Spinal cord (tissue), 10 donors: ENCODE measurements around the gene ACOXL. TPM values are rescaled to one million over a fixed set of nuclear protein-coding genes. Genes with fewer than 3 reads are reported as not detected.

Experiments used
- DNase-seq, 6 donors: peaks; one replicate each; pipeline versions ENCODE4 v3.0.0 to v3.0.0-alpha.2; 2013 to 2015; ENCODE audit warnings: low spot score in 6 of 6, low read depth in 4 of 6
- H3K27ac ChIP-seq: one replicate; pipeline ENCODE4 v1.5.1; 2013; ENCODE audit warnings: low read depth, low read length, control low read depth
- H3K27me3 ChIP-seq: one replicate; pipeline ENCODE4 v1.6.1; 2013; ENCODE audit warnings: low read length; ENCODE audit not compliant: control insufficient read depth, insufficient read depth
- H3K36me3 ChIP-seq: one replicate; pipeline ENCODE4 v1.6.1; 2013; ENCODE audit warnings: low read length; ENCODE audit not compliant: control insufficient read depth, insufficient read depth
- H3K4me1 ChIP-seq: one replicate; pipeline ENCODE4 v1.6.1; 2013; ENCODE audit warnings: low read length; ENCODE audit not compliant: control insufficient read depth, insufficient read depth
- H3K4me3 ChIP-seq: one replicate; pipeline ENCODE4 v1.5.1; 2013; ENCODE audit warnings: low read depth, low read length, control low read depth
- H3K9me3 ChIP-seq: one replicate; pipeline ENCODE4 v1.6.1; 2013; ENCODE audit warnings: low read length; ENCODE audit not compliant: control insufficient read depth, insufficient read depth
- WGBS: methylation state at CpG from one replicate; pipeline ENCODE4 v1.1.5; 2013; ENCODE audit warnings: missing lambda C conversion rate; ENCODE audit not compliant: insufficient coverage; 5-methylcytosine and 5-hydroxymethylcytosine counted together
- polyA plus RNA-seq, 2 donors: library from polyadenylated mRNA; unstranded; fragments of 120-200 nt; gene quantifications; one replicate each; pipeline ENCODE4 v1.2.1, GENCODE V29; 2013; ENCODE audit not compliant: insufficient read length in 2 of 2
- total RNA-seq, 2 donors: library from RNA; depleted of rRNA in 1 of 2; stranded (reverse); fragments of 120-200 nt in 1 of 2; fragments of >200 nt in 1 of 2; gene quantifications; one replicate each; pipeline versions ENCODE4 v1.2.3 to v1.2.4, GENCODE V29; 2013 to 2014
- donor health status: healthy.

Gene ACOXL
- total and polyA plus RNA-seq, 4 donors = 0.06 to 0.45 (median 0.26) TPM

- no CpG with 5 or more reads among the region's 2 CpGs for WGBS
- DNase-seq = no peak
- no peaks in the 10 kb centered on the region for H3K27me3 ChIP-seq
- no peaks in the 10 kb centered on the region for H3K36me3 ChIP-seq
- no peaks in the 10 kb centered on the region for H3K4me1 ChIP-seq
- H3K9me3 ChIP-seq = no peaks in the 10 kb centered on the region
- H3K4me3 ChIP-seq = no peak overlapping the region
- no peak overlapping the region for H3K27ac ChIP-seq
These were observed 13.4 kb upstream of the ACOXL start for GRCh38 chr2:110718990-110719389.

GRCh38 chr2:110720547-110720946, 11.8 kb upstream of the ACOXL start:
- Histone ChIP-seq H3K27me3 (no peaks in the 10 kb centered on the region), H3K27ac (no peak overlapping the region), H3K4me1 (no peaks in the 10 kb centered on the region), H3K4me3 (no peak overlapping the region), H3K36me3 (no peaks in the 10 kb centered on the region), H3K9me3 (no peaks in the 10 kb centered on the region)
- DNase-seq = no peak
- 100% methylated on average over 2 of the region's 5 CpGs for WGBS

GRCh38 chr2:110724820-110725219, 7.6 kb upstream of the ACOXL start:
- WGBS = 80% methylated on average over 2 of the region's 2 CpGs
- Histone ChIP-seq H3K27ac (no peak overlapping the region), H3K9me3 (no peaks in the 10 kb centered on the region), H3K4me1 (no peaks in the 10 kb centered on the region), H3K27me3 (no peaks in the 10 kb centered on the region), H3K36me3 (no peaks in the 10 kb centered on the region), H3K4me3 (no peak overlapping the region)
- no peak for DNase-seq

DNA sequence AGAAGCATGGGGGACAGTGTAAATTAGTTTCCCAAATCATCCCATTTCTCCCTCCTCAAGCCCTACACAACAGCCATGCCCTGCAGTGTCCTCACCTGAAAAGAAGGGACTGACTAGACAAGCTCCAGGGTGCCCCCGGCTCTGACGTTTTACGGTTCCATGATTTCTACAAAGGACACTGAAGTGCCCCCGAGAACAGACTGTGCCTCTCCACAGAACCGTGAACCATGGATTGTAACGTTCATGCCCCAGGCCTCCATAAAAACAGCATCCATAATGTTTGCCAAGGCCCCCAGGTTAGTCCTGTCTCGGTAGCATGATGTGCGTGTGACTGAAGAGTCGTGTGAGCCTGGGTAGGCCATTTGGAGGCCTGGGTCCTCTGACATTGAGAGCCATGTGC, 7.0 kb upstream of the ACOXL start:
- H3K36me3 ChIP-seq = no peaks in the 10 kb centered on the region
- no peak for DNase-seq
- 83% methylated on average over 9 of the region's 9 CpGs for WGBS

GRCh38 chr2:110725859-110726258, 6.5 kb upstream of the ACOXL start:
- DNase-seq = no peak
- WGBS = 84% methylated on average over 3 of the region's 3 CpGs
- no peaks in the 10 kb centered on the region for H3K4me1 ChIP-seq

More for the DNA sequence above, 7.0 kb upstream of the ACOXL start:
- Histone ChIP-seq H3K4me3 (no peak overlapping the region), H3K27ac (no peak overlapping the region), H3K4me1 (no peaks in the 10 kb centered on the region), H3K27me3 (peaks cover under 1% of the 10 kb centered on the region), H3K9me3 (no peaks in the 10 kb centered on the region)

DNA sequence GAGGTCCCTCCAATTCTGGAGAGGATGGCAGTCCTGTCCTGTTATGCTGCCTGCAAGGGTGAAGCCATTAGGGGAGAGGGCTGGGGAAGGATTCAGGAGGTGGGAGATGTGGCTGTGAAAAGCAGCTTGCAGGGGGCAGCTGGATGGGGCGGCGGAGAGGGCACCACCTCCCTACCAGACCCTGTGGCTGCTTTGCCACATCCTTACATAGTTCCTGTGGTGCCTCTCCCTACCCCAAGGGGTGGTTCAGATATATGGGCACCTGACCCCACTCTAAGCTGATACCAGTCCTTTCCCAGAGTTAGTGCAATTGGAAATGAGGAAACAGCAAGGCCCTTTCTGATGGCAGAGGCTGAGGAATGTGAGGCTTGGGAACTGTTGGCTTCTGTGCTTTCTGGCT, 6.1 kb upstream of the ACOXL start:
- H3K9me3 ChIP-seq = no peaks in the 10 kb centered on the region
- no peaks in the 10 kb centered on the region for H3K4me1 ChIP-seq
- DNase-seq = no peak
- peaks cover 7% of the 10 kb centered on the region for H3K27me3 ChIP-seq
- WGBS = no CpG with 5 or more reads among the region's 2 CpGs
- no peak overlapping the region for H3K4me3 ChIP-seq
- no peak overlapping the region for H3K27ac ChIP-seq
- H3K36me3 ChIP-seq = no peaks in the 10 kb centered on the region

More at GRCh38 chr2:110725859-110726258, 6.5 kb upstream of the ACOXL start:
- Histone ChIP-seq H3K27ac (no peak overlapping the region), H3K9me3 (no peaks in the 10 kb centered on the region), H3K36me3 (no peaks in the 10 kb centered on the region), H3K27me3 (peaks cover 4% of the 10 kb centered on the region), H3K4me3 (no peak overlapping the region)

GRCh38 chr2:110727923-110728322, 4.5 kb upstream of the ACOXL start:
- H3K9me3 ChIP-seq = no peaks in the 10 kb centered on the region
- peaks cover 23% of the 10 kb centered on the region for H3K27me3 ChIP-seq
- H3K36me3 ChIP-seq = no peaks in the 10 kb centered on the region
- no peak overlapping the region for H3K4me3 ChIP-seq
- DNase-seq = no peak
- WGBS = no CpG with 5 or more reads among the region's 4 CpGs
- peaks cover 10% of the 10 kb centered on the region for H3K4me1 ChIP-seq
- no peak overlapping the region for H3K27ac ChIP-seq

DNA sequence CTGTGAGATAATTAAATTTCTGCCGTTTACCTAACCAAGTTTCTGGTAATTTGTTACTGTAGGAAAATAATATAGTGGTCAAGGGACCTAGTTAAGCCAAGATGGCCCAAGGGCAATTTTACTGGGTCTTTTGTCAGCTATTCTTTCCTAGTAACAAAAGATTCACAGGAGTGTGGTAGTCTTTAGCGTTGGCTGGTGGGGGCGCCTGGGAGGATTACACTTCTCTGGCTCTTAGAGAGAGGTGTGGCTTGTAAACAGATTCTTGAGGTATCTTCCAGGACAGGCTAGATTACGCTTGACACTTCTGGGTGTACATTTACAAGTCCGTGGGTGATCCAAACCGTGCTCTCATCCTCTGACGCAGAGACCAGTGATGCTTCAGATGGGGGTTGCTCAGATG, 3.3 kb upstream of the ACOXL start:
- H3K27ac ChIP-seq = no peak overlapping the region
- WGBS = 69% methylated on average over 6 of the region's 7 CpGs
- no peaks in the 10 kb centered on the region for H3K9me3 ChIP-seq
- no peak overlapping the region for H3K4me3 ChIP-seq
- peaks cover 33% of the 10 kb centered on the region for H3K27me3 ChIP-seq
- H3K4me1 ChIP-seq = peaks cover 14% of the 10 kb centered on the region
- H3K36me3 ChIP-seq = no peaks in the 10 kb centered on the region
- DNase-seq = no peak

DNA sequence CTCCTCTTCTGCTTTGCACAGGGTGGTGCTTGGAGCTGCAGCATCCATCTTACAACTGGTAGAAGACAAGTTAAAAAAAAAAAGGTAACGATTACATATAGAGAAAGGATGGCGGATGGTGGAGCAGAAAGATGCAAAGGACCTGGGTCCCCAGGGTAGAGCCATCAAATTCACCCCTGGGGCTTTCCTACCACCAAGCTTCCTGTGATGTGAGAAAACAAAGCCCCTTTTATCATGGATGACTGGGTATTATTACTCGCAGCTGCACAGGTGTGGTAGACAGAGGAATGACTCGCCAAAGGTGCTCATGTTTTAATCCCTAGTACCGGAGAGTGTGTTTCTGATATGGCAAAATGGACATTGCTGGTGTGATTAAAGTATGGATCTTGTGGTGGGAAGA, 1.3 kb upstream of the ACOXL start:
- no peak for DNase-seq
- Histone ChIP-seq H3K27ac (no peak overlapping the region), H3K36me3 (no peaks in the 10 kb centered on the region), H3K4me3 (no peak overlapping the region), H3K27me3 (peaks cover 45% of the 10 kb centered on the region), H3K4me1 (peaks cover 14% of the 10 kb centered on the region), H3K9me3 (no peaks in the 10 kb centered on the region)
- WGBS = 100% methylated on average over 2 of the region's 5 CpGs

- WGBS = 38% methylated on average over 2 of the region's 4 CpGs
- Histone ChIP-seq H3K4me1 (peaks cover 14% of the 10 kb centered on the region), H3K36me3 (no peaks in the 10 kb centered on the region), H3K9me3 (no peaks in the 10 kb centered on the region), H3K27ac (no peak overlapping the region), H3K4me3 (no peak overlapping the region), H3K27me3 (peaks cover 45% of the 10 kb centered on the region)
- no peak for DNase-seq
These were observed 3.0 kb downstream of the ACOXL start for GRCh38 chr2:110735366-110735765.
